Smooth muscle cell (in vitro differentiated cells): Measurements from ENCODE around the gene TRIM3. TPM values are rescaled to one million over a fixed set of nuclear protein-coding genes. Genes with fewer than 3 reads are reported as not detected.

Source experiments
- DNase-seq: peaks from one replicate; lab custom pipeline; 2025; ENCODE audit not compliant: unreplicated experiment; lab: John Stamatoyannopoulos, UW
- H2AFZ ChIP-seq: fragments of 200-600 bp; sonication (generic); 2 replicates; pipeline ENCODE4 v1.6.0; 2016; ENCODE audit warnings: antibody characterized with exemption, low read depth, mild to moderate bottlenecking
- H3F3A ChIP-seq: fragments of 200-600 bp; sonication (generic); 2 replicates; pipeline ENCODE4 v1.6.0; 2017; ENCODE audit warnings: antibody characterized with exemption, low read depth
- H3K27ac ChIP-seq: fragments of 200-600 bp; sonication (generic); 2 replicates; pipeline ENCODE4 v1.5.1; 2016; ENCODE audit warnings: low read depth, mild to moderate bottlenecking
- H3K27me3 ChIP-seq: fragments of 200-600 bp; sonication (generic); 2 replicates; pipeline ENCODE4 v1.6.1; 2016; ENCODE audit warnings: low read depth, mild to moderate bottlenecking
- H3K36me3 ChIP-seq: fragments of 200-600 bp; sonication (generic); 2 replicates; pipeline ENCODE4 v1.5.1; 2016; ENCODE audit warnings: low read depth
- H3K4me1 ChIP-seq: fragments of 200-600 bp; sonication (generic); 2 replicates; pipeline ENCODE4 v1.5.1; 2016; ENCODE audit warnings: low read depth
- H3K4me2 ChIP-seq: fragments of 200-600 bp; sonication (generic); 2 replicates; pipeline ENCODE4 v1.6.0; 2016; ENCODE audit warnings: mild to moderate bottlenecking
- H3K4me3 ChIP-seq: fragments of 200-600 bp; sonication (generic); 2 replicates; pipeline ENCODE4 v1.5.1; 2016; ENCODE audit warnings: mild to moderate bottlenecking
- H3K79me2 ChIP-seq: fragments of 200-600 bp; sonication (generic); 2 replicates; pipeline ENCODE4 v1.6.0; 2016; ENCODE audit warnings: low read depth, mild to moderate bottlenecking
- H3K9ac ChIP-seq: fragments of 200-600 bp; sonication (generic); 2 replicates; pipeline ENCODE4 v1.6.0; 2016; ENCODE audit warnings: low read depth
- H3K9me3 ChIP-seq: fragments of 200-600 bp; sonication (generic); replicated peaks from 2 replicates; pipeline ENCODE4 v1.5.1; 2016; ENCODE audit warnings: low read depth
- H4K20me1 ChIP-seq: fragments of 200-600 bp; sonication (generic); 2 replicates; pipeline ENCODE4 v1.6.0; 2016; ENCODE audit warnings: low read depth
- CTCF ChIP-seq: fragments of 200-600 bp; sonication (generic); IDR thresholded peaks from 2 replicates; pipeline ENCODE4 v1.5.1; 2017; ENCODE audit warnings: borderline replicate concordance, mild to moderate bottlenecking, antibody characterized with exemption; ENCODE audit not compliant: insufficient read depth, poor library complexity, severe bottlenecking
- WGBS: methylation state at CpG from one replicate; pipeline ENCODE4 v1.1.7; 2016; ENCODE audit warnings: low lambda C conversion rate; 5-methylcytosine and 5-hydroxymethylcytosine counted together
- polyA plus RNA-seq: library from polyadenylated mRNA; unstranded; fragments of >200 nt; fragmentation: Nextera tagmentation; extraction: Ambion mirVana; gene quantifications from 2 replicates; pipeline ENCODE4 v1.2.1, GENCODE V29; 2016
- total RNA-seq: library from RNA; depleted of rRNA; stranded (reverse); fragments of >200 nt; gene quantifications from 2 replicates; pipeline ENCODE4 v1.2.3, GENCODE V29; 2014

The TRIM3 gene
- total and polyA plus RNA-seq, 2 experiments from 2014 or later, result 14.0 to 25.5 TPM

GRCh38 chr11:6457581-6458320, 16.0 kb downstream of the TRIM3 start:
- no peak overlapping the region for H3K9ac ChIP-seq
- H3K4me2 ChIP-seq, result no peak overlapping the region
- no peaks in the 10 kb centered on the region for H3K27me3 ChIP-seq
- 98% methylated on average over 23 of the region's 26 CpGs for WGBS
- H3K27ac ChIP-seq, result no peak overlapping the region
- H3K36me3 ChIP-seq, result no peaks in the 10 kb centered on the region
- no peak overlapping the region for H2AFZ ChIP-seq
- no peak for DNase-seq
- H3K4me1 ChIP-seq, result no peaks in the 10 kb centered on the region
- H3K4me3 ChIP-seq, result no peak overlapping the region
- H4K20me1 ChIP-seq, result no peaks in the 10 kb centered on the region
- no peaks in the 10 kb centered on the region for H3F3A ChIP-seq
- no peaks in the 10 kb centered on the region for H3K79me2 ChIP-seq
- no peaks in the 10 kb centered on the region for H3K9me3 ChIP-seq
- no peak for TF ChIP-seq CTCF

GRCh38 chr11:6456361-6457073, 17.2 kb downstream of the TRIM3 start:
- Histone ChIP-seq H3K27me3 (no peaks in the 10 kb centered on the region), H3F3A (no peaks in the 10 kb centered on the region), H3K4me1 (no peaks in the 10 kb centered on the region), H3K9ac (no peak overlapping the region), H2AFZ (no peak overlapping the region), H3K79me2 (no peaks in the 10 kb centered on the region), H3K4me3 (no peak overlapping the region), H3K4me2 (no peak overlapping the region), H3K27ac (no peak overlapping the region), H3K9me3 (no peaks in the 10 kb centered on the region), H3K36me3 (no peaks in the 10 kb centered on the region), H4K20me1 (peaks cover 6% of the 10 kb centered on the region)
- DNase-seq, result no peak
- 99% methylated on average over 56 of the region's 56 CpGs for WGBS
- TF ChIP-seq CTCF, result no peak

GRCh38 chr11:6455070-6455469, 18.7 kb downstream of the TRIM3 start:
- Histone ChIP-seq H3K4me1 (no peaks in the 10 kb centered on the region), H3F3A (no peaks in the 10 kb centered on the region), H3K9ac (no peak overlapping the region), H3K4me3 (no peak overlapping the region), H3K36me3 (no peaks in the 10 kb centered on the region), H3K9me3 (no peaks in the 10 kb centered on the region), H4K20me1 (peaks cover 7% of the 10 kb centered on the region), H3K4me2 (no peak overlapping the region), H3K79me2 (no peaks in the 10 kb centered on the region), H3K27ac (no peak overlapping the region), H2AFZ (no peak overlapping the region), H3K27me3 (no peaks in the 10 kb centered on the region)
- DNase-seq, result no peak
- 93% methylated on average over 2 of the region's 2 CpGs for WGBS
- no peak for TF ChIP-seq CTCF
